CD14-positive monocyte (primary cell): Measurements from ENCODE around the gene DLX5. TPM values are rescaled to one million over a fixed set of nuclear protein-coding genes. Genes with fewer than 3 reads are reported as not detected.

Source experiments
- DNase-seq, 3 donors: peaks; one replicate each; pipeline ENCODE4 v3.0.0-alpha.2; 2011 to 2022
- H2AFZ ChIP-seq: 2 replicates; pipeline ENCODE4 v1.6.0; 2012; ENCODE audit warnings: mild to moderate bottlenecking, low read depth, low read length, inconsistent platforms; ENCODE audit not compliant: insufficient read depth, poor library complexity, severe bottlenecking
- H3K27ac ChIP-seq, 2 donors: 1 replicate in 1 of 2; 2 replicates in 1 of 2; pipeline ENCODE4 v1.5.1; 2012 to 2013; ENCODE audit warnings: low read length in 2 of 2, control low read depth in 1 of 2, inconsistent platforms in 1 of 2, low read depth in 1 of 2, mild to moderate bottlenecking in 1 of 2
- H3K27me3 ChIP-seq, 2 donors: one replicate each; pipeline versions ENCODE4 v1.6.0 to v1.6.1; 2011 to 2013; ENCODE audit warnings: low read length in 2 of 2; ENCODE audit not compliant: control insufficient read depth in 2 of 2, insufficient read depth in 2 of 2
- H3K36me3 ChIP-seq, 2 donors: replicated peaks in 1 of 2; 1 replicate in 1 of 2; 2 replicates in 1 of 2; pipeline versions ENCODE4 v1.5.1 to v1.6.1; 2012 to 2013; ENCODE audit warnings: low read length in 2 of 2, control low read depth in 1 of 2, inconsistent platforms in 1 of 2, mild to moderate bottlenecking in 1 of 2; ENCODE audit not compliant: insufficient read depth in 2 of 2, control insufficient read depth in 1 of 2
- H3K4me1 ChIP-seq, 2 donors: 1 replicate in 1 of 2; 2 replicates in 1 of 2; pipeline versions ENCODE4 v1.5.1 to v1.6.1; 2012 to 2013; ENCODE audit warnings: low read length in 2 of 2, control low read depth in 1 of 2, inconsistent platforms in 1 of 2, mild to moderate bottlenecking in 1 of 2, moderate library complexity in 1 of 2; ENCODE audit not compliant: insufficient read depth in 2 of 2, control insufficient read depth in 1 of 2
- H3K4me2 ChIP-seq: replicated peaks from 2 replicates; pipeline ENCODE3; 2012; ENCODE audit warnings: low read length, moderate library complexity, mild to moderate bottlenecking; ENCODE audit not compliant: poor library complexity, severe bottlenecking; ENCODE audit errors: extremely low read depth
- H3K4me3 ChIP-seq, 3 experiments: fragments of 200-600 bp in 1 of 3; sonication (generic) in 1 of 3; replicated peaks in 1 of 3; 1 replicate in 2 of 3; 2 replicates in 1 of 3; pipeline ENCODE4 v1.5.1; 2011 to 2013; ENCODE audit warnings: low read length in 3 of 3, mild to moderate bottlenecking in 3 of 3, control low read depth in 2 of 3, low read depth in 2 of 3, inconsistent platforms in 1 of 3, moderate library complexity in 1 of 3
- H3K79me2 ChIP-seq: 2 replicates; pipeline ENCODE4 v1.6.0; 2012; ENCODE audit warnings: mild to moderate bottlenecking, control low read depth, inconsistent platforms, low read length, moderate library complexity; ENCODE audit not compliant: insufficient read depth
- H3K9ac ChIP-seq: 2 replicates; pipeline ENCODE4 v1.6.0; 2017; ENCODE audit warnings: low read length, mild to moderate bottlenecking; ENCODE audit not compliant: insufficient read depth, poor library complexity, severe bottlenecking
- H3K9me3 ChIP-seq, 2 donors: replicated peaks in 1 of 2; 1 replicate in 1 of 2; 2 replicates in 1 of 2; pipeline versions ENCODE4 v1.5.1 to v1.6.1; 2012 to 2013; ENCODE audit warnings: low read length in 2 of 2, control low read depth in 1 of 2; ENCODE audit not compliant: control insufficient read depth in 1 of 2, insufficient read depth in 1 of 2
- H4K20me1 ChIP-seq: 2 replicates; pipeline ENCODE4 v1.6.0; 2012; ENCODE audit warnings: mild to moderate bottlenecking, low read length, control low read depth, moderate library complexity; ENCODE audit not compliant: insufficient read depth
- H3K27ac Mint-ChIP-seq, 7 donors: one replicate each; pipeline ENCODE4 v1.8.0; 2020; ENCODE audit warnings: mild to moderate bottlenecking in 7 of 7, mixed read lengths in 7 of 7, moderate library complexity in 6 of 7, inconsistent platforms in 2 of 7
- H3K27me3 Mint-ChIP-seq, 3 donors: one replicate each; pipeline ENCODE4 v1.8.0; 2021 to 2022; ENCODE audit warnings: low read depth in 3 of 3, mild to moderate bottlenecking in 3 of 3, mixed read lengths in 3 of 3, moderate library complexity in 3 of 3, inconsistent platforms in 1 of 3
- H3K36me3 Mint-ChIP-seq, 2 donors: one replicate each; pipeline ENCODE4 v1.8.0; 2020; ENCODE audit warnings: mixed read lengths in 2 of 2, inconsistent platforms in 1 of 2, mild to moderate bottlenecking in 1 of 2
- H3K4me1 Mint-ChIP-seq: one replicate; pipeline ENCODE4 v1.8.0; 2020; ENCODE audit warnings: mild to moderate bottlenecking, mixed read lengths
- H3K4me3 Mint-ChIP-seq, 2 donors: one replicate each; pipeline ENCODE4 v1.8.0; 2020; ENCODE audit warnings: mild to moderate bottlenecking in 2 of 2, mixed read lengths in 2 of 2, moderate library complexity in 1 of 2
- H3K9me3 Mint-ChIP-seq, 7 donors: one replicate each; pipeline ENCODE4 v1.8.0; 2020 to 2022; ENCODE audit warnings: mixed read lengths in 7 of 7, mild to moderate bottlenecking in 6 of 7, moderate library complexity in 6 of 7, inconsistent platforms in 2 of 7
- CTCF ChIP-seq: fragments of 200-600 bp; IDR thresholded peaks from one replicate; pipeline ENCODE4 v1.8.0; 2022; ENCODE audit warnings: antibody characterized with exemption, mild to moderate bottlenecking
- WGBS: methylation state at CpG from one replicate; pipeline ENCODE4 v1.1.5; 2013; ENCODE audit warnings: missing lambda C conversion rate; ENCODE audit not compliant: insufficient coverage; 5-methylcytosine and 5-hydroxymethylcytosine counted together
- intact Hi-C, 2 donors: fragments of 100-400 bp; cut with micrococcal nuclease; formaldehyde crosslinking; loops; one replicate each; pipeline versions ENCODE4 v1.15.0 to v1.15.1; 2023
- polyA plus RNA-seq, 3 donors: library from polyadenylated mRNA; depleted of rRNA in 1 of 3; unstranded in 2 of 3; stranded (reverse) in 1 of 3; fragments of 300-500 nt in 2 of 3; fragments of >200 nt in 1 of 3; fragmentation: Illumina TruSeq in 2 of 3; gene quantifications; 1 replicate in 2 of 3; 2 replicates in 1 of 3; pipeline ENCODE4 v1.2.3, GENCODE V29; 2012 to 2021

The DLX5 gene
- polyA plus RNA-seq, 3 donors = not detected

DNA sequence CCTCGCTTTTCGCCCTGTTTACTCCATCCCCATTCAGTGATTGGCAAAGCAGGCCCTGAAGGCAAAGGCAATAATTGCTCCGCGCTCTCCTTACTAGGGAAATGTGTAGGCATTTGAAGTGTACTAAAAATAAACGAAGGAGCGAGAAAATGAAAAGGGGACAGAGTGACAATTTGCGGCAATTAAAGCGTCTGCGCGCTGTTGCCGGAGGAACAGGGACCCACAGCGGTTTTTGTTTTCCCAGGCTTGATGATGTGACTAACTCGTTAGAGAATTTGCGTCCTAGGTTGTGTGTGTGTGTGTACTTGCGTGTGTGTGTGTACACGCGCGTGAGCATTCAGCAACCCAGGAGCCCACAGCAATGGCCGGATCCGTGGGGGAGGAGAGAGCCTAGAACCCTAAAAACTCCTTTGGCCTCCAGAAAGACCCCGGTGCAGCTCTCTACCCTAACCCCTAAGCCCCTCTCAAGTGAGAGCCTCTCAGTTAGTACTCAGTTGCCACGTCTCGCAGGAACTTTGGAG is 27.1 kb downstream of the DLX5 start:
- no peak for DNase-seq
- peaks cover 5% of the 10 kb centered on the region for H3K4me1 Mint-ChIP-seq
- no peak for TF ChIP-seq CTCF
- peak overlapping the region in 1 of 2 donors; percentile 49 for H3K4me3 Mint-ChIP-seq
- peaks cover 0 to 8% of the 10 kb centered on the region in 2 donors for H3K36me3 Mint-ChIP-seq
- no peaks in the 10 kb centered on the region for H4K20me1 ChIP-seq
- intact Hi-C loops = no loop called here
- no peaks in the 10 kb centered on the region for H3K79me2 ChIP-seq
- no peak overlapping the region for H3K27ac ChIP-seq
- H3K27me3 ChIP-seq = peaks cover 93 to 97% of the 10 kb centered on the region in 2 donors
- no peaks in the 10 kb centered on the region for H3K36me3 ChIP-seq
- H3K9me3 ChIP-seq = peaks cover 3 to 78% of the 10 kb centered on the region in 2 donors
- peaks cover 97 to 100% (median 100%) of the 10 kb centered on the region in 3 donors for H3K27me3 Mint-ChIP-seq
- peaks cover 3 to 45% (median 23%) of the 10 kb centered on the region in 7 donors for H3K9me3 Mint-ChIP-seq
- H3K9ac ChIP-seq = no peak overlapping the region
- H3K4me1 ChIP-seq = no peaks in the 10 kb centered on the region
- no peak overlapping the region for H3K27ac Mint-ChIP-seq
- no peak overlapping the region for H3K4me2 ChIP-seq
- WGBS = 8% methylated on average over 12 of the region's 23 CpGs
- H3K4me3 ChIP-seq = no peak overlapping the region
- no peak overlapping the region for H2AFZ ChIP-seq

DNA sequence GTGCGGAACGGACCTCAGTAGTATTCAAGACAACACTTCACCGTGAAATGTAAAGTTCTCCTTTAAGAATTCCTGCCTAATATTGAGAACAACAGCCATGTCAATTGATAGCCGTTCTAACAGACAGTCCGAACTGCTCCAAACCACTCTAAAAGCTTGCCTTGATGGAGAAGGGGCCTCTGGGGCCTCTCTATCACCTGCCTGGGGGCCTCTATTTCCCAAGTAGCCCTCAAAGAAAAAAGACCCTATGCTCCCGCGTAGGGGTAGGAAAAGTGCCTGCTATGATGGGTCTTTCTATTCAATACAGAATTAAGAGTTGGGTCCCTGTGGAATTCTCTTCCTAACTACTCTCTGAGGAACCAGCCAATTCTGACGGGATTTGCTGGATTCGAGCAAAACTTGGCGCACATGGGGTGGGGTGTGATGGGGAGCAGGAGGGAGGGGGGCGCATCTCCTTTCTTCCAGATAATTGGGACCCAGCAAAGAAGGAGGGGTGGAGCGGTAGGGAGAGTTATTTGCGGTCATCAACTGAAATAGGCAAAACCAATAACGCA is 27.6 kb downstream of the DLX5 start:
- no peaks in the 10 kb centered on the region for H3K36me3 ChIP-seq
- intact Hi-C loops = no loop called here
- no peaks in the 10 kb centered on the region for H3K79me2 ChIP-seq
- H3K9me3 ChIP-seq = peaks cover 6 to 78% of the 10 kb centered on the region in 2 donors
- no peak overlapping the region for H3K27ac ChIP-seq
- H3K27me3 Mint-ChIP-seq = peaks cover 97 to 100% (median 100%) of the 10 kb centered on the region in 3 donors
- peak overlapping the region in 1 of 2 donors; percentile 49 for H3K4me3 Mint-ChIP-seq
- no peaks in the 10 kb centered on the region for H4K20me1 ChIP-seq
- H2AFZ ChIP-seq = no peak overlapping the region
- no peak for DNase-seq
- WGBS = 0% methylated on average over 2 of the region's 14 CpGs
- H3K27me3 ChIP-seq = peaks cover 93 to 97% of the 10 kb centered on the region in 2 donors
- H3K9me3 Mint-ChIP-seq = peaks cover 9 to 45% (median 28%) of the 10 kb centered on the region in 7 donors
- TF ChIP-seq CTCF = no peak
- H3K4me1 Mint-ChIP-seq = peaks cover 9% of the 10 kb centered on the region
- no peak overlapping the region for H3K4me2 ChIP-seq
- H3K36me3 Mint-ChIP-seq = peaks cover 0 to 6% of the 10 kb centered on the region in 2 donors
- H3K4me1 ChIP-seq = no peaks in the 10 kb centered on the region
- no peak overlapping the region for H3K9ac ChIP-seq
- H3K4me3 ChIP-seq = no peak overlapping the region
- peak overlapping the region in 1 of 7 donors; percentile 23 for H3K27ac Mint-ChIP-seq
